HG03565 (cell line): ENCODE data around the gene ANKRD6.
"Not testable (repeated sequence)": the region's sequence is repeated elsewhere in the genome, so short reads cannot be mapped to it uniquely, and the experiment has no call there.

Experiments
- ATAC-seq: cut with Tn5 transposase; IDR thresholded peaks from one replicate; pipeline ENCODE4 v1.9.1; 2021; ENCODE audit warnings: mild to moderate bottlenecking, moderate library complexity; ENCODE audit not compliant: unreplicated experiment

ANKRD6 gene

DNA sequence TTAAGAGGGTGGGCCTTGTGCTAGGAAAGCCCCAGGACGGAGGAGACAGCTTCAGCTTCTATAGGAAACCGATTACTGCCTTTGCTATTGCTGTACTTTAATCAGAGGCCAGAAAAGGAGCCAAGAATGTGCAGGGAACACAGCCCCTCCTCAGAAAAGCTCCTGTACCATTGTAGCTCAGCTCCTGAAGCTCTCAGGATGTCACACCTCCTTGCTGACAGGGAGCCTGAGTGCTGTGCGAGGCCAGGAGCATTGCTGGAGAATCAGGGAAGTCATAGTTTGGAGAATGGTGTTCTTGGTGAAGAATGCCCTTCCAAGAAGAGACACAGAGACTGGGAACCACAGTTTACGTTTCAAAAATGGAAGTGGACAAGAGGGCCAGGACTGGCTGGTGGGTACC is 158.8 kb downstream of the ANKRD6 start:
- no peak for ATAC-seq

DNA sequence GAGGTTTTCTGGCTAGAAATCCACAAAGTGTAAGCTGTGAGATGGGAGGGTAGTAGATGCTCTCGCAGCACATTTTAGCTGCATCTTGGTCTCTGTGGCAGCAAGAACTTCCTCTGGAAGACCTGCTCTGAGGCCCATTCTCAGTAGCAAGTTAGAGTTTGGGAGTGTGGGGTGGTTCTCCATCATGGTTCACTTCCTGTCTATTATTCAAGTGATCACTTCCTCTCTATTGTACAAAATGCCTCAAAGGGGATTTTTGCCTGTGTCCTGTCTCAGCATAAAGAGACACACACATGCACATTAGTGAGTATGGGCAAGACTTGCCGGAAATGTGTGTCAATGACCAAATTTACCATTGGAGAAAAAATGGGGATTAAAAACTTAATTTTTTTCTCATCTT is 163.1 kb downstream of the ANKRD6 start:
- peak; percentile 84 for ATAC-seq

DNA sequence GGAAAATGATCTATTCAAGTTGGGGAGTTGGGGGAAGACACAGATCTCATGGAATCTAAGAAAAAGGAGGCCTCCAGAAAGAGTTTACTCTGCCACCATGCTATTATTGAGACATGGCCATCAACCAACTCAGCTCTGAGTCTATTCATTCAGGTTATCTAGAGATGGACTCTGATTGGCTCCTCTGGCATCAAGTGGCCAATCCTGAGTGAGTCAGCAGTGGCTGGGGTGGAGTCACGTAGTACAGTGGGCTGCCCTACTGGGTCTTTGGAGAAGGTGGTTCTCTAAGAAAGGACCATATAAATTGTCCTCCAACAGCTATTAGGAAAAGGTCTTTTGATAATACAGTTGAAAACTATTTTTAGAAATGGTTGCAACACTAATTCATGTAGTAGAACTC is 163.5 kb downstream of the ANKRD6 start:
- no peak for ATAC-seq

DNA sequence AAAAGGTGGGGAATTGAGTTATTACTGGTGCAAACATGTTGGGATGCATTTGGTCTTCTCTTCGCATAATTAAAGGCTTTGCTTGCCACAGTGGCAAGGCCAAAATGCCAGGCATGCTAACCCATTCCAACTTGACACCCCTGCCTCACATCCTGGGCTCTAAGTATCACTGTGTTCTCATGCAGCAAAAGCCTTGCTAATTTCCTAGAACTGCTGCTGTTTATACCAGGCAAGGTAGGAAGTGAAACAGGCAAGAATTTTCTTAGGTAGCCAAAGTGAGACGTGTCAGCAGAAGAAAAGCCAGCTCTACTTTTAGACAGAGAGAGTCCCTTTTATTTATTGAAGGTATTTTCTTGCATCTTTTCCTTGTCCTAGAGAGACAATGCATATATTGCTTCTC is 164.4 kb downstream of the ANKRD6 start:
- no peak for ATAC-seq

DNA sequence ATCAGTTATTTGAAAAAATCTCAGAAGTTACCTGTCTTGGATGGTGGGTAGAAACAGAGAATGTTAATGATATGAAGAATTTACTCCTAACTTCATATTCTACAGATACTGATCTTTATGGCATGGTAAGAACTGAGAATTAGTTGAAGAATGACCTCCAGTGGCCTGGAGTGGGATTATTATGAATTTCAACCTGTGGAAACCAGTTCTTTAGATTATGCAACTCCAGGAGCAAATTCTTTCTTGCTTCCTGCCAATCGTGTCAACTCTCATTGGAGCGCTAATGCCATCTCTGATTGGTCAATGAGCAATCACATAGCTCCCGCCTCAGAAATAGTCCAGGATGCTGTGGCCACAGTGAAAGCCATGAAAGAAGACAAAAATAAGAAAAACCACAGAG is 165.0 kb downstream of the ANKRD6 start:
- no peak for ATAC-seq

DNA sequence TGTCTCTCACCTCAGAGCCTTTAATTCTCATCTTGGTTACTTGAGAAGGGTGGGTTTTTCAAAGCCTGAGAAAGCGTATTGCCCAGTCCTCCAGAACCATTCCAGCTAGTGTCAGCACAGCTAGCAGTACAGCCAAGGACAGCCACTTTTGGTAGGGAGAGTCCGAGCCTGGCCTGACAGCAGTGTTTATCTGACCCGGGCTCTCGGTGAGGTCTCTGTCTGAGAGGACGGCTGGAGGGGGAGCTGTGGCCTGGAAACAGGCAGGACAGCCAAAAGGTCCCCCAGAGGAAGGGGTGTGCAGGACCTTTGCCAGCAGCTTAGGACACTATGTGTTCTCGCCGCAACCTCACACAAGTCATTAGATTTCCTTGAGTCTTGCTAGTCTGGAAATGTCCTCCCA is 166.8 kb downstream of the ANKRD6 start:
- ATAC-seq: no peak

DNA sequence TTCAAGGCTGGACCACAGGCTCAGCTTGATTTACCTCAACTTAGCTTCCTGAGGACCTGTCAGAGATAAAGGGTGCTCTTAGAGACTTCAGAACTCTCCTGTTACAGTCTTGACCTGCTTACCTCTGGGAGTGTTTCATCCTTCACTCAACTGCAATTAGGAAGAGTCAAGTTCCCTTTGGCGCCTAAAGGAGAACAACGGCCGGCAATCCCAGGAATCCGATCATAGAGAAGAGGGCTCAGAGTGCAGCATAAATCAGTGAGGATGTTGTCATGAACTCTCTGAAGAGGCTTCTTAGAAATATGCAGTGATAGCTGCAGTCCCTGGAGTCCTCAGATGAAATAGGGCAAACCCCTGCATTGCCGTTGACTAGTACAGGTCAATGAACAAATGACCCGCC is 169.2 kb downstream of the ANKRD6 start:
- no peak for ATAC-seq

DNA sequence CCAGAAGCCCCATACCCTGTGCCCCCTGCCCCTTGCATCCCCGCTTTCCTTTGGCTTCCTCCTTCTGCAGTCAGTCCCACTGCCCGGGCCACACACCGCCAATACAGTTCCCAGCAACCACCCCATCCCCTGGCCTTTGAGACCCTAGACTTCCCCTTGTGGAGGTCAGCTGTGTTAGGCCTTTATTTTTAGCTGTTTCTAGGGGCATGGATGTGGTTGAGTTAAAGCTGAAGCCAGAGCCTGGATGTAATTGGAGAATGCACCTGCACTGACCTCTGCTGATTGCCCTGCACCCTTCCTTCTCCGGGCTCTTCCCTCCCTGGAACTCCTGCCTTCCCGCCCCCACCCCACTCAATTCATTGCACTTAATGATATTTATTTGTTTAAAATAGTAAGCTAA is 171.7 kb downstream of the ANKRD6 start:
- no peak for ATAC-seq

DNA sequence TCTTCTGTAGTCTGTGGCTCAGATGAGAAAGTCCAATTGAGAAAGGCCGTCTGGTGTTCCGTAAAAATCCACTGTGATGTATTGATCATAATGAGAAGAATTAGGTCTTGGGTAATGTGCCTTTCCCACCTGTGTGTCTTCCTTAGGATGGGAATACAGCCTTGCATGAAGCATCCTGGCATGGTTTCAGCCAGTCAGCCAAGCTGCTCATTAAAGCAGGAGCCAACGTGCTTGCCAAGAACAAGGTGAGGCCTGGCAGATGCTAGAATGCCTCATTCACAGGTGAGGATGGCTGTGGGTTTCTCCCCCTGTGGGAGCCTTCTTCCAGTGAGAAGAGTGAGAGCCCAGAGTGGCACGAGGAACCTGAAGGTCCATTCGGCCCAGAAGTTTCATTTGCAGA is 172.9 kb downstream of the ANKRD6 start:
- no peak for ATAC-seq

DNA sequence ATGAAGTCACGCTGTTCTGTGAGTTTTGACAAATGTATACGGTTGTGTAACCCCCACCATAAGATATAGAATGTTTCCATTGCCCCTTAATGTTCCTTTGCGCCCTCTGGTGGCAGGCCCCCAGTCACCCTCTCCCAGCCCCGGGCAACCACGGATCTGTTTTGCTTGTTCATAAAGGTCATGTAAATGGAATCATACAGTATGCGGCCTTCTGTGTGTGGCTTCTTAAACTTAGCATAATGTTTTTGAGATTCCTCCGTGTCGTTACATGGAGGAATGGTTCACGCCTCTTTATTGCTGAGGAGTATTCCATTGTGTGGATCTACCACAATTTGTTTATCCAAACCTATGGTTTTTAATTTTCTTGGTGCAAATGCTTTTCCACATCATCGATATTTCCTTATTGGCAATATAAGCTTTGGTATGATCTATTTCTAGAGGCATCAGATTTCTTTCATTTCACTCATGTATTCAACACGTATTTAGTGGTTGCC is 177.2 kb downstream of the ANKRD6 start:
- peak; percentile 61 for ATAC-seq

DNA sequence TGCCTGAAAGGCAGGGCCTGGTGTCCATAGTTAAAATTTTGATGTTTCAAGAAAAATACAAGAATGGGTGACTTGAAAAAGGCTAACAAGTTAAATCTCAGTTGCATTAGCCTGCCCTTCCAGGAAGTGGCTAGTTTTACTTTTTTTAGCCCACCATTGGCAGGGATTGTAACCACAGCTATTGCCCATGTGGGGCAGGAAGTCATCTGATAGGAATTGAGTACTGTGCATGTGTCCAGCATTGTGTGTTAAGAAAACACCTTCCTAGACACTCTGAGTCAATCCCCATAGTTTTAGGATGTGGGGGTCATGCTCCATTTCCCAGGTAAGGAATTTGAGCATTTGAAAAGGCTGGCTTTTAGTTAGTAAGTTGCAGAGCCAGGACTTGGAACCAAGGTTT is 178.7 kb downstream of the ANKRD6 start:
- ATAC-seq: no peak

DNA sequence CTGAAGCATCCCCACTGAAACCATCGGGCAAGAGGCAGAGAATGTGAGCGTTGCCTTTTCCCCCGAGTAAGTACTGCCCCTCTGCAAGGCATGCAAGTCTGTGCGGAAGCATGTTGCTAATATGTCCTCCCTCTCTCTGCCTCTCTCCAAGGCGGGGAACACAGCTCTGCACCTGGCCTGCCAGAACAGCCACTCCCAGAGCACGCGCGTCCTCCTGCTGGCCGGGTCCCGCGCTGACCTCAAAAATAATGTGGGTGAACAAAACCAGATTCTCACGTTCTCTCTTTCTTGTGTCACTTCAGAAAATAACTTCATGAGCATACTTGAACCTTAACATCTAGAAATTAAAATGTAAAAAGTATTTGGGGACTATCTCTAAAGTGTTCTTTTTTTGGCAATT is 179.2 kb downstream of the ANKRD6 start:
- no peak for ATAC-seq

DNA sequence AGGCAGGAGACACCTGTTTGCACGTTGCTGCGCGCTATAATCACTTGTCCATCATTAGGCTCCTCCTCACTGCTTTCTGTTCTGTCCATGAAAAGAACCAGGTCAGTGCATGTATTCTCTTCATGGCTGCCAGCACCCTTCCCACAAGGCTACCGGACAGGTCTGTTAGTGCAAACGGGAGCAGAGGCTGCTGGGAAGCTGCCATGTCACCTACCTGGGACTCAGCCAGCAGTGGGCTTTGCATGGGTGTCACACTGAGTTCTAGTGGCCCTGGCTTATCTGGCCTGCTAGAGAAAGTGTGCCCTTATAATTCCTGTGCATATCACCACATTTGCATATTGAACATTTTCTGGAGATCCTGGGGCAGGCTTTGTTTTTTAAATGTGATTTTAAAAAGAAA is 180.8 kb downstream of the ANKRD6 start:
- no peak for ATAC-seq

DNA sequence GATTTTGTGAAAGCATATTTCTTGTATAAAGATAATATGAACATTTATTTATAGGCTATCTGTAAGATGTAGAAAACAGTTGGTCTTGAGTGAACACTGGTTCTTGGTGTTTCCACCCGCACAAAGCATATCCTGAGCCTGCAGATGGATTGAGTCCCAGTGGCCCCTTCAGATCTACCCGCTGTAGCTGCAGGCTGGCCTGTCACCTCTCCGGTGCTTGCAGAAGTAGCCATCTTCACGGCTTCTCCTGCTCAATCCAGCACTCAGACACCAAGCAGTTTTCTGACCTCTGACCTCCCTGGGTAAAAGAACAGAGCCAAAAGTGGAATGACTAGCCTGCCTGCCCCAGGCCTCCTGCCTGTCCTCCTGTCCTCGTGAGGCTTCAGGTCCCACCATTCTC is 182.9 kb downstream of the ANKRD6 start:
- ATAC-seq: no peak

DNA sequence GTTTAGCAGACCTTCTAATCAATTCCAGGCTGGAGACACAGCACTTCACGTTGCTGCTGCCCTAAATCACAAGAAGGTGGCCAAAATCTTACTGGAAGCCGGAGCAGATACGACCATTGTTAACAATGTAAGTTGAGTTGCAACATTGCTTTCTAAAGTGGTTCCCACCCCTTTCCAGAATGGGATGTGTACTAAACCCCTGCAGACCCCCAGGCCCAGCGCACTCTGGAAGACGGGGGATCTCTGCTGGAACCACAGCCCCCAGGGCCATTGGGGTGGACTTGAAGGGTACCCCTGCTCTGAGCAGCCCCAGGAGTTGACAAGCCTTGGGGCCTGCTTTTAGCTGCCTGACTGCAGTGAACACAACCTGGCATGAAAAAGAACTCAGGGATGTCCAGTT is 183.6 kb downstream of the ANKRD6 start:
- no peak for ATAC-seq

DNA sequence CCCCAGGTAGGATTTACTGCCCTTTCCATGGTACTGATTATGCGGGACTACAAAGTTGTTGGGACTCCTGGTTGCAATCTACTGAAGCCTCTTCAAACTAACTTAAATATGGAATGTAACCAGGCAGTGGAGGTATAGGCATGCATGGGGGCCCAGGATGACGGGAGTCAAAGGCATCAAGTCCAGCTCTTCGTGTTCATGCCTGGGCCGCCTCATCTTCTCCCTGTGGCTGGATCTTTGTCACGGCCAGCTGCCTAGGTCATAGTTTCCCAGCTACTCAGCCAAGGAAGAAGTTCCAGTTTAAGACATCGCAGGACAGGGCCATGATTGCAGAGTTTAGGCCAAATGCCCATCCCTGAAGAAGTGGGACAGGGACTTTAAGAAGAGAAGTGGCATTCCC is 185.1 kb downstream of the ANKRD6 start:
- ATAC-seq: no peak

DNA sequence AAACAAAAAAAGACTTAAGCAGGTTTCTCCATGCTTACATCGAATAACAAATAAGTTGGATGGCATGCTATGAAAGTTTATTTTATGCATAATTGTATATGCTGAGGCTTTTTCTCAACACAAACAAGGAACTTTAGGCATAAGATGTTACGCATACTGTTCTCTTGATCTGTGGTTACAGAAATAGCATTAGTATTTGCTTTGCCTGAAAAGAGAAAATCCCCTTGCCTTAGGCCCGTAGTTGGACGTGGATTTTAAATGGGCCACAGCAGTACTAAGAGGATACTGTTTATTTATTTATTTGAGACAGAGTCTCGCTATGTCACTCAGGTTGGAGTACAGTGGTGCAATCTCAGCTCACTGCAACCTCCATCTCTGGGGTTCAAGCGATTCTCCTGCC is 186.6 kb downstream of the ANKRD6 start:
- ATAC-seq: no peak

DNA sequence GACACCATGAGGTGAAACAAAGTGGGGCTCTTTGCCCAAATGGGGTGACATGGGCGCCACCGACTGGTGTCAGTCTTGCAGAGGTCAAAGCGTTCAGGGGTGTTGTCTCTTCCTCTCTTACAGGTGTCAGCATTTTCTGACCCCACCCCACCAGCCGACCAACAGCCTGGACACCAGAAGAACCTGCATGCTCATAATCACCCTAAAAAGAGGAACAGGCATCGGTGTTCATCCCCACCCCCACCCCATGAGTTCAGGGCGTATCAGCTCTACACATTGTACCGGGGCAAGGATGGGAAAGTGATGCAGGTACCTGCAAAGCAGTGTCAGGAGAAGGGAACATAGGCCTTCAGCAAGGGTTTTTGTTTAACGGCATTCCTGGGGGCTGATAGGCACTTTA is 190.8 kb downstream of the ANKRD6 start:
- no peak for ATAC-seq

DNA sequence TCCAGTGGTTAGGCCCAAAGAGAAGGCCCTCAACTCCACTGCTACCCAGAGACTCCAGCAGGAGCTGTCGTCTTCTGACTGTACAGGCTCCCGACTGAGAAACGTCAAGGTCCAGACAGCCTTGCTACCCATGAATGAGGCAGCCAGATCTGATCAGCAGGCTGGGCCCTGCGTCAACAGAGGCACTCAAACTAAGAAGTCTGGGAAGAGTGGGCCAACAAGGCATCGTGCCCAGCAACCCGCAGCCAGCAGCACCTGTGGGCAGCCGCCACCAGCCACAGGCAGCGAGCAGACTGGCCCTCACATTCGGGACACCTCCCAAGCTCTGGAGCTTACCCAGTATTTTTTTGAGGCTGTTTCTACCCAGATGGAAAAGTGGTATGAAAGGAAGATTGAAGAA is 197.5 kb downstream of the ANKRD6 start:
- no peak for ATAC-seq

DNA sequence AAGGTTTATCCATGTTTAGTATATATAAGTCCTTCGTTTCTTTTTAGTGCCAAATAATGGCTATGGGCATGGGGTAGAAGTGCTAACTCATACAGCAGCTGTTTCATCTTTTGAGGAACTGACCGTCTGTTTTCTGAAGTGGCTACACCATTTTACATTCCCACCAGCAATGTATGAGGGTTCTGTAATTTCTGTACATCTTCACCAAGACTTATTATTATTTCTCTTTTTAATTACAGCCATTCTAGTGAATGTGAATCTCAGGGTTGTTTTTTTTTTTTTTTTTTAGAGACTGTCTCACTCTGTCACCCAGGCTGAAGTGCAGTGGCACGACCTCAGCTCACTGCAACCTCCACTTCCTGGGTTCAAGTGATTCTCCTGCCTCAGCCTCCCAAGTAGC is 203.5 kb downstream of the ANKRD6 start:
- not testable (repeated sequence) for ATAC-seq

DNA sequence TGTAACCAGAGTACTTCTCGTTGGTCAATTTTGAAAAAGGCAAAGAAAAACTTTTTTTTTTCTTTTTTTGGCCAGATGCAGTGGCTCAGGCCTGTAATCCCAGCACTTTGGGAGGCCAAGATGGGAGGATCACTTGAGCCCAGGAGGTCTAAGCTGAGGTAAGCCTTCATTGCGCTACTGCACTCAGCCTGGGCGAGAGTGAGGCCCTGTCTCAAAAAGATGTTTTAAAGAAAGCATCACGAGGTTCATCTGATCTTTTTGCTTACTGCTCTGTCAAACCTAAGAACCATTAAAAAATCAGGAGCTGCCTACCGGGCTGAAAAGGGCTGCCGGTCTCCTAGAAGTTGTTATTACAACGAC is 205.0 kb downstream of the ANKRD6 start:
- ATAC-seq: no peak

DNA sequence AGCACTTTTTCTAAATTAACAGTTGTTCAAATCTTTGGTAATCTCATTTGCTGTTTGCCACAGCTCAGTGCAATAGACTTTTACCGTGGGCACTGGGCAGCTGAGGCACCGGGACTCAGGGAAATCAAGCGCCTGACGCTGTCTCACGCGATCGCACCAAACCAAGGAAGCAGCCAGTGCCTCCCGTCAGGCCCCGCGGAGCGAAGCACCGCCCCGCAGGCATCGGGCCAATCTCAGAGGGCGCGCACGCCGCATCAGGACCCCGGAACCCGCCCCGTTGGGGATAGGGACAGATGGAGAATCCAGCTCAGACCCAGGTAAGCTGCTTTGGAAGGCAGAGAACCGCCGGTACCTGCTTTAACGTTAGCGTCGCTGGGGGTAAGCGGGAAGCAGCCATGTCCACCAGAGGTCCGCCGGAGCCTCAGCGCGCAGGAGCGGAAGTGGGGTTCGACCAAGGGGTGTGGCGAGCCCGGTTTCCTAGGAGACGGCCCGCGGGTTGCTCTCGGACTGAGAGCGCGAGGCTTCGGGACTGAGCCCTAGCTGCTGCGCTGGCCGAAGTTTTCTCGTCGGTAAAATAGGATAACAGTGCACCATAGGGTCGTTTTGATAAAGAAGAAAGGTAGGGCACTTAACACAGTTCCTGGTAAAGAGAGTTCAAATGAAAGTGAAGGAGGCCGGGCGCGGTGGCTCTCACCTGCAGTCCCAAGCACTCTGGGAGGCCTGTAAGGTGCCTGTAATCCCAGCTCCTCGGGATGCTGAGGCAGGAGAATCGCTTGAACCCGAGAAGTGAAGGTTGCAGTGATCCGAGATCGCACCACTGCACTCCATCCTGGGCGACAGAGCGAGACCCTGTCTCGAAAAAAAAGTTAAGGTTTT is 205.6 kb downstream of the ANKRD6 start, which contains the start of gene LYRM2:
Gene LYRM2 (minus strand): TSS at position 428 of the 876 bp plus-strand sequence. CDS start 31 bp downstream, at position 397.
- ATAC-seq: peak; percentile 92

DNA sequence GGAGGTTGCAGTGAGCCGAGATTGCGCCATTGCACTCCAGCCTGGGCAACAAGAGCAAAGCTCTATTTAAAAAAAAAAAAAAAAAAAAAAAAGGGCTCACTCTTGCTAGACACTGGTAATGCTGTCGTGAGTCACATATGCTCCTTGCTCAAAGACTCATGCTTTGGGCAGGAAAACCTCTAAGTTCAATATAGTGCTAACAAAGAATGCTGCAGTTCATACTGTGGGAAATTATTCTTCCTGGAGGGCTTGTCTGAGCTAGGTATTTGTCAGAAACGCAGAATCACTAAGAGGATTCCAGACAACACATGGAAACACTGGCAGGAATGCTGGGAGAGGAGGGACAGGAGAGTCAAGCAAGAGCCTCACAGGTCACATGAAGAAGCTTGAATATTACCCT is 207.9 kb downstream of the ANKRD6 start:
- ATAC-seq: no peak
